Measurements from ENCODE around the gene CCDC188.

CCDC188 gene

GRCh38 chr22:20141186-20142077, 9.4 kb downstream of the CCDC188 start:
- TF ChIP-seq CTCF (IDR thresholded peaks at IDR 0.05; ENCODE audit: low read length, missing control alignments), result no peak
- DNase-seq (ENCODE audit: low read depth), result peak; percentile 43
- H3K4me3 ChIP-seq (replicated peaks; ENCODE audit: low read depth, low read length), result no peak overlapping the region

- no peak for DNase-seq (ENCODE audit: low read depth)
- no peak for TF ChIP-seq CTCF (IDR thresholded peaks at IDR 0.05; ENCODE audit: low read length, missing control alignments)
- no peak overlapping the region for H3K4me3 ChIP-seq (replicated peaks; ENCODE audit: low read depth, low read length)
Measured at GRCh38 chr22:20140521-20140964, 10.3 kb downstream of the CCDC188 start.

GRCh38 chr22:20140107-20140445, 10.8 kb downstream of the CCDC188 start:
- H3K4me3 ChIP-seq (replicated peaks; ENCODE audit: low read depth, low read length), result no peak overlapping the region
- TF ChIP-seq CTCF (IDR thresholded peaks at IDR 0.05; ENCODE audit: low read length, missing control alignments), result no peak

GRCh38 chr22:20139391-20140106, 11.3 kb downstream of the CCDC188 start:
- DNase-seq (ENCODE audit: low read depth), result no peak
- no peak overlapping the region for H3K4me3 ChIP-seq (replicated peaks; ENCODE audit: low read depth, low read length)
- no peak for TF ChIP-seq CTCF (IDR thresholded peaks at IDR 0.05; ENCODE audit: low read length, missing control alignments)

More at GRCh38 chr22:20140107-20140445, 10.8 kb downstream of the CCDC188 start:
- DNase-seq (ENCODE audit: low read depth), result no peak

- DNase-seq (ENCODE audit: low read depth), result no peak
- TF ChIP-seq CTCF (IDR thresholded peaks at IDR 0.05; ENCODE audit: low read length, missing control alignments), result no peak
- no peak overlapping the region for H3K4me3 ChIP-seq (replicated peaks; ENCODE audit: low read depth, low read length)
Measured at GRCh38 chr22:20138868-20139267, 12.0 kb downstream of the CCDC188 start.

GRCh38 chr22:20138417-20138738, 12.5 kb downstream of the CCDC188 start:
- H3K4me3 ChIP-seq (replicated peaks; ENCODE audit: low read depth, low read length), result no peak overlapping the region
- DNase-seq (ENCODE audit: low read depth), result no peak
- TF ChIP-seq CTCF (IDR thresholded peaks at IDR 0.05; ENCODE audit: low read length, missing control alignments), result no peak

Data from fibroblast of pulmonary artery (primary cell).